Panc1 (cell line): ENCODE data around the gene ZNF557.

ENCODE experiments used
- CTCF ChIP-seq: fragments of 450-650 bp; IDR thresholded peaks from 2 replicates; pipeline ENCODE4 v1.5.1; 2017; ENCODE audit warnings: mild to moderate bottlenecking
- POLR2AphosphoS5 ChIP-seq: IDR thresholded peaks from 2 replicates; pipeline ENCODE4 v1.6.1; 2012; ENCODE audit warnings: mild to moderate bottlenecking, low read depth, low read length, moderate library complexity
- SIN3A ChIP-seq: IDR thresholded peaks from 2 replicates; pipeline ENCODE4 v1.6.1; 2012; ENCODE audit warnings: low read depth, mild to moderate bottlenecking, low read length, moderate library complexity, borderline replicate concordance; ENCODE audit not compliant: insufficient read depth

DNA sequence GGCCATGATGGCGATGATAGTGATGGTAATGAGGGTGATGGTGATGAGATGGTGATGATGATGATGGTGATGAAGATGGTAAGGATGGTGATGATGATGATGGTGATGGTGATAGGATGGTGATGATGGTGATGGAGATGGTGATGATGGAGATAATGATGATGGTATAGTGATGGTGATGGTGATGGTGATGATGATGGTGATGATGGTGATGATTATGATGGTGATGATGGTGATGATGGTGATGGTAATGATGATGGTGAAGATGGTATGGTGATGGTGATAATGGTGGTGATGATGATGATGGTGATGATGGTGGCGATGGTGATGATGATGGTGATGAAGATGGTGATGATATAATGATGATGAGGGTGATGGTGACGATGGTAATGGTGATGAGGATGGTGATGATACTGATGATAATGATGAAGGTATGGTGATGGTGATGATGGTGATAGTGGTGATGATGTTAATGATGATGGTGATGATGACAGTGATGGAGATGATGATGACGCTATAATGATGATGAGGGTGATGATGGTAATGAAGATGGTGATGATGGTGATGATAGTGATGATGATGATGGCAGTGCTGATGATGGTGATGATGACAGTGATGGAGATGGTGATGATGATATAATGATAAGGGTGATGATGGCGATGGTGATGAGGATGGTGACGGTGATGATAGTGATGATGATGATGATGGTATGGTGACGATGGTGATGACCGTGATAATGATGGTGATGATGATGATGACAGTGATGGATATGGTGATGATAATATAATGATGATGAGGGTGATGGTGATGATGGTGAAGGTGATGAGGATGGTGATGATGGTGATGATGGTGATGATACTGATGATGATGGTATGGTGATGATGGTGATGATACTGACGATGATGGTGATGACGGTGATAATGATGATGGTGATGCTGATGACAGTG is 37.5 kb downstream of the ZNF557 start:
- TF ChIP-seq CTCF (no peak), POLR2AphosphoS5 (no peak), SIN3A (no peak)
